GM18873 (cell line): ENCODE data around the gene CD70.
"Not testable (repeated sequence)": the region's sequence is repeated elsewhere in the genome, so short reads cannot be mapped to it uniquely, and the experiment has no call there.

ENCODE experiments used
- ATAC-seq: cut with Tn5 transposase; IDR thresholded peaks from one replicate; pipeline ENCODE4 v1.9.1; 2021; ENCODE audit warnings: mild to moderate bottlenecking, moderate library complexity, moderate number of reproducible peaks; ENCODE audit not compliant: unreplicated experiment, low FRiP score

Gene CD70

GRCh38 chr19:6598254-6598892, 7.4 kb upstream of the CD70 start:
- ATAC-seq, result not testable (repeated sequence)

DNA sequence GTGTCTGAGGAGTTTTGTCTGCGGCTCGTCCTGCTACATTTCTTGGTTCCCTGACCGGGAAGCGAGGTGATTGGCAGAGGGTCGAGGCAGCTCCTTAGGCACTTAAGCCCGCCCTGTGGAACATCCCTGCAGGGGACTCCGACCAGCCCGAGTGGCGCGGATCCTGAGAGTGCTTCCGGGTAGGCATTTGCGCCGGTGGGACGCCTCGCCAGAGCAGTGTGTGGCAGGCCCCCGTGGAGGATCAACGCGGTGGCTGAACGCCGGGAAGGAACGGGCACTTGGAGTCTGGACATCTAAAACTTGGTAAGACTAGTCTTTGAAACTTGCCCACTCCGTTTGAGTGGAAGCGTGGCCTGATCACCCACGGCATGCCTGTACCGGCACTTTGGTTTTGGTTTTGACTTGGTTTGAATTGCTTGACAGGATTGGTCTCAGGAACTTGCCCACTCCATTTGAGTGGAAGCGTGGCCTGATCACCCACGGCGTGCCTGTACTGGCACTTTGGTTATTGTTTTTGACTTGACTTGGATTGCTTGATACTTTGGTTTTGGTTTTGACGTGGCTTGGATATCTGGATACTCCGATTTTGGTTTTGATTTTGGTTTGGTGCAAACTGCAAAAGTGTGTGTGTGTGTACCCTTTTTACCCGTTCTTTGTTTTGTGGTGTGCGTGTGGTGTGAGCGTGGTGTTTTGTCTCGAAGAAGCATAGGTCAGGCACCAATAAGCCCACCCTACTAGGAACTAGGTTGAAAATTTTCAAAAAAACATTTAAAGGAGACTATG, 6.7 kb upstream of the CD70 start:
- not testable (repeated sequence) for ATAC-seq

GRCh38 chr19:6596621-6597020, 5.7 kb upstream of the CD70 start:
- no peak for ATAC-seq

- ATAC-seq, result no peak
Measured at GRCh38 chr19:6593651-6594416, 2.9 kb upstream of the CD70 start.

GRCh38 chr19:6590258-6590826, 608 bp downstream of the CD70 start:
- peak; percentile 11 for ATAC-seq

- no peak for ATAC-seq
Measured at GRCh38 chr19:6589711-6590257, 1.2 kb downstream of the CD70 start.

DNA sequence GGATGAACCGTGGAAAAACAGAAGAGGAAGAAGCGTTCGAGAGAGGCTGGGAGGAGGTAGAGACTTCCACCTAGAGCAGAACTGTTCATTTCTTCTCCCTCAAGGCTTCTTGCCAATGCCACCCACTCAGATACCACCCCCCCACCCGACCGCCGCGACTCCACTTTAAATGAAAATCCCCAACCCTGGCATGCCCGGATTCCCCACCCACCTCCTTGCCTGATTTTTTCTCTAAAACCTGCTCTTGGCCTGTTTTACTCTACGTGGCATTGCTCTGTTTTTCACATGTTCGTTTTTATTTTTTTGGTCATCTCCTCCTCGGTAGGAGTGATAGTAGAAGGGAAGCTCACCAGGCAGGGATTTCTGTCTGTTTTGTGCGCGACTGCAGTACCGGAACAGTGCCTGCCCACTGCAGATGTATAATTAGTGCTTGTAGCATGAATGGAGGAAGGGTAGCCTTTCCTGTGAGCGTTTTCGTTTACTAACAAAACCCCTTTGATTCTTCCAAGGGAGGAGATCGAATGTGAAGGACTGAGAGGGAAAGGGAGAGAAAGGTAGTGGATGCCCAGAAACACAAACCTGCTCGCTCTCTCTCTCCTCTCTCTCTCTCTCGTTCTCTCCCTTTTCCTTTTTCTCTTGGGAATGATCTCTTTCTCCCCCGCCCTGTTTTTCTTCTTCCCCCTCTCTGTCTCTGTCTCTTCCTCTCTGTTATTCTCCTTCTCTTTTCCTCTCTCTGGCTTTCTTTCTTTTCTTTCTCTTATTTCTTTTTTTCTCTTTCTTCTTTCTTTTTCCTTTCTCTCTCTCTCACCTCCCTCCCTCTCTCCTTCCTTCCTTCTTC, 2.2 kb downstream of the CD70 start:
- ATAC-seq, result no peak

DNA sequence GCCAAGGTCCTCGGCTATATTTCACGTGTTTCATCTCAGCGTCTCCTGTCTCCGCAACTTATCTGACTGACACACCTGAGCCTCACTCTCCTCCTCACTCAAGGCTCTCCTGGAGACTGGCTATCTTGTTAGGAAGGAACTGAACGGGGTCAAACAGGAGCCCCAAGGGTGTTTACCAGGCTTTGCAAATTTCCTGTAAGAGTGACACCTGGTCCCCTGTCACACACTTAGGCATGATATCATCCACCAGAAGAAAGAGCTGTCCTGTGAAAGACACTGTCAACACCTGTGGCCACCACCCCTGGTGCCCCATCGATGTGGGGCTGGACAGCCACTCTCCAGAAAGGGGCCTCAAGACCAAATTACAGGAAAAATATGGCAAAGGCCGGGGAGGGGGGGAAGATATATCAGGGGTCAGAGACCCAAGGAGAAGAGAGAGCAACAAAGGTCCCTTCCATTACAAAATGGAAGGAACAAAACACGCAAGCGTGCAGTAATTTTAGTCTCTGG, 2.9 kb downstream of the CD70 start:
- no peak for ATAC-seq

- no peak for ATAC-seq
Measured at GRCh38 chr19:6587093-6587820, 3.7 kb downstream of the CD70 start.

DNA sequence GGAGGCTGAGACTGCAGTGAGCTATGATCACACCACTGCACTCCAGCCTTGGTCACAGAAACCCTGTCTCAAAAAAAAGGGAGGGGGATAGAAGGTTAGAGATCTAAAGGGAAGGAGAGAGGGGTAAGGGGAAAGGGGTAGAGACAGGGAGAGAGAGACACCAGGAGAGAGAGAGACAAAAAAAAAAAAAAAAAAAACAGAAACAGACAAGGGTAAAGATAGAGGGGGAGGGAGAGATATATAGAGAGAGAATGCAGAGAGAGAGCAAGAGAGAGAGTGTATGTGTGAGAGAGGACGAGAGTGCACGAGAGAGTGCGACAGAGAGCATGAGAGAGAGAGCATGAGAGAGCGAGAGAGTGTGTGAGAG, 4.2 kb downstream of the CD70 start:
- no peak for ATAC-seq

GRCh38 chr19:6586056-6586455, 4.9 kb downstream of the CD70 start:
- ATAC-seq, result no peak

- ATAC-seq, result not testable (repeated sequence)
Measured at GRCh38 chr19:6582515-6583484, 8.2 kb downstream of the CD70 start.

GRCh38 chr19:6580313-6580712, 10.6 kb downstream of the CD70 start:
- ATAC-seq, result no peak

DNA sequence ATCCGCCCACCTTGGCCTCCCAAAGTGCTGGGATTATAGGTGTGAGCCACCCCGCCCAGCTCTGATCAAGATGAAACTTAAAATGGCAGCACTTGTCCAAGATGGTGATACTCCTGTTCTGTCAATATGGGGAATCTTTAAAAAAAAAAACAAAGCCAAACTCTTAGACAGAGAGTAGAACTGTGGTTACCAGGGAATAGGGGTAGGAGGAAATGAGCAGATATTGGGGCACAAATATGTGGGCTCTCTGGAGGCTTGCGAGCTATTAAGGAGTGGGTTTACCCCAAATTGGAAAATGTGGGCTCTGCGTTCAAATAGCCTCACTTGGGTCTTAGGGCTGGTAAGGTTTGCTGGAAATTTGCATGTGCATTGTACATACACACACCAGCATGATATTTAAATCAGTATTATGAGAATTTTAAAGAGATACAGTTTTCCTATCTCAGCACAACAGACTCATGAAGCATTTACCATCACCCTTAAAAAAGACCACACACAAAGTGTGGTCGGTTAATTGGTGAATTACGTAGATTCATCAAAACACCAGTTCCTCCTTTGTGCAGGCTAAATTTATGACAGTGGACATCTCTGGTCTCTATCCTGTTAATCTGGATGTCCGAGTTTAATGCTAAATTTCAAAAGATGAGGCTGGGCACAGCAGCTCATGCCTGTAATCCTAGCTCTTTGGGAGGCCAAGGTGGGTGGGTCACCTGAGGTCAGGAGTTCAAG, 11.3 kb downstream of the CD70 start:
- no peak for ATAC-seq

GRCh38 chr19:6577476-6578125, 13.3 kb downstream of the CD70 start:
- ATAC-seq, result peak; percentile 70

DNA sequence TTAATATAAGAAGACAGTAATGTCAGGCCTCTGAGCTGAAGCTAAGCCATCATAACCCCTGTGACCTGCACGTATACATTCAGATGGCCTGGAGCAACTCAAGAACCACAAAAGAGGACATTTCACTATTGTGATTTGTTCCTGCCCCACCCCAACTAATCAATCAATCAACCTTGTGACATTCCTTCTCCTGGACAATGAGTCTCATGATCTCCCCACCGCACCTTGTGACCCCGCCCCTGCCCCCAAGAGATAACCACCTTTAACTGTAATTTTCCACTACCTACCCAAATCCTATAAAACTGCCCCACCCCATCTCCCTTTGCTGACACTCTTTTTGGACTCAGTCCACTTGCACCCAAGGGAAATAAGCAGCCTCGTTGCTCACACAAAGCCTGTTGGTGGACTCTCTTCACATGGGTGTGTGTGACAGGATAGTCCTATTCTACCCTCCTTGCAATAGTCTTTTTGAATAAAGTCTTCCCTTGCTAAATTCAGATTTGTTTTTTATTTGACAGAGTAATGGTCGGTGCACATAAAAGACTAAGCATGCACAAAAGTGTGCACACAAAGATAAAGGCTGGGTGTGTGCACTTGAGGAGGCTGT, 14.0 kb downstream of the CD70 start:
- no peak for ATAC-seq
